NCI-H2196 treated with DMSO at 0.1 percent for 48 hours (cell line): Measurements from ENCODE around the gene NINJ1.
"Not testable (repeated sequence)": the region's sequence is repeated elsewhere in the genome, so short reads cannot be mapped to it uniquely, and the experiment has no call there.

ENCODE experiments used
- DNase-seq: peaks from one replicate; lab custom pipeline; 2025; ENCODE audit not compliant: unreplicated experiment; lab: John Stamatoyannopoulos, UW

The NINJ1 gene

DNA sequence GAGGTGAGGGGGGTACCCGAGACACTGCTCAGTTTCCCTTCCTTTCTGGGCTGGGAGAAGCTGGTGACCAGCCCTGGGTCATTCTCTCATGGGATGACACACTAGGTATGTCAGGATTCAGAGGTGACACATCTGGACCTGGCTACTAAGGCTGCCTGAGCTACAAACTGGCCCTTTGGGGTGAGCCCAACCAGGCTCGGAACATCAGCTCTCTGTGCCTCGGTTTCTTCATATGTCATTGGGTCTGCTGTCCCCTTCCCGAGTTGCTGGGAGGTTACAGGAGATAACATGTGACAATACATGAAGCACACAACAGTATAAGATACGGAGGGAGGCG is 26.3 kb downstream of the NINJ1 start:
- no peak for DNase-seq

DNA sequence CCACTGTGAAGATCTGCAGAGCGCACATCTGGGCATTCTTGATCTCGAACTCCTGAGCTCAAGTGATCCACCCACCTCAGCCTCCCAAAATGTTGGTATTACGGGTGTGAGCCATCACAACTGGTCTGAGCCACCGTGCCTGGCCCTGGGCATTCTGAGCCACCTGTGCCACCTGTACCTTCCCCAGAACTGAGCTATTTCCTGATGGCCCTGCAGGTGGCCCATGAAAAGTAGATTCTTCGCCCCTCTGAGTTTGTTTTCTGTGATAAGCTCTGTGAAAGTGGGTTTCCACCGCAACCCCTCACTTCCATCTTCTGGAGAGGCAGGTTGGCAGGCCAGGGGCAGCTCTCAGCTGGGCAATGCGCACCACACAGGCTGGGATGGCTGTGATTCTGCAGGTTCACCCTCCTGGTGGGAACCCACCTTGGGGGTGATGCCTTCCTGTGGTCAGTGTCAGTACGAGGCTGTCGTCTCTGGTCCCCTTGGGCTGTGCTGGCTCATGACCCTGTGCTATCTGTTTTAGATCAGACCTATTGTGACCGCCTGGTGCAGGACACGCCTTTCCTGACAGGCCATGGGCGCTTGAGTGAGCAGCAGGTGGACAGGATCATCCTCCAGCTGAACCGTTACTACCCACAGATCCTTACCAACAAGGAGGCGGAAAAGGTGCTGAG is 26.8 kb downstream of the NINJ1 start:
- no peak for DNase-seq

DNA sequence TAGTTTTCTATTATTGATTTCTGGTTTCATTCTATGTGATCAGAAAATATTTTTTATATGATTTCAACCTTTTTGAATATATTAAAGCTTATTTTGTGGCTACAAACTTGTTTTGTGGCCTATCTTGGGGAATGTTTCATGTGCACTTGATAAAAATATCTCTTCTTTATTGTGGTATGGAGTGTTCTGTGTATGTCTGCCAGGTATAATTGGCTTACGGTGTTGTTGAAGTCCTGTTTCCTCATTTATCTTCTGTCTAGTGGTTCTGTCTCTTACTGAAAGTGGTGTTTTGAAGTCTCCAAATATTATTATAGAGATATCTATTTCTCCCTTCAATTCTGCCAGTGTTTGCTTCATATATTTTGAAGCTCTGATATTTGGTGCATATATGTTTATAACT is 28.4 kb downstream of the NINJ1 start:
- DNase-seq = no peak

DNA sequence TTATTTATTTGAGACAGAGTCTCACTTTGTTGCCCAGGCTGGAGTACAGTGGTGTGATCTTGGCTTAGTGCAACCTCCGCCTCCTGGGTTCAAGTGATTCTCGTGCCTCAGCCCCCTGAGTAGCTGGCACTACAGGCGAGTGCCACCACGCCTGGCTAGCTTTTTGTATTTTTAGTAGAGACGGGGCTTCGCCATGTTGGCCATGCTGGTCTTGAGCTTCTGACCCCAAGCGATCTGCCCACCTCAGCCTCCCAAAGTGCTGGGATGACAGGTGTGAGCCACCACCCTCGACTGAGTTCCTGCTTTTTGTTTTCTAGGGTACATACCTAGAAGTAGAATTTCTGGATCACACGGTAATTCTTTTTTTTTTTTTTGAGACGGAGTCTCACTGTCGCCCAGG is 33.0 kb downstream of the NINJ1 start:
- DNase-seq = not testable (repeated sequence)

DNA sequence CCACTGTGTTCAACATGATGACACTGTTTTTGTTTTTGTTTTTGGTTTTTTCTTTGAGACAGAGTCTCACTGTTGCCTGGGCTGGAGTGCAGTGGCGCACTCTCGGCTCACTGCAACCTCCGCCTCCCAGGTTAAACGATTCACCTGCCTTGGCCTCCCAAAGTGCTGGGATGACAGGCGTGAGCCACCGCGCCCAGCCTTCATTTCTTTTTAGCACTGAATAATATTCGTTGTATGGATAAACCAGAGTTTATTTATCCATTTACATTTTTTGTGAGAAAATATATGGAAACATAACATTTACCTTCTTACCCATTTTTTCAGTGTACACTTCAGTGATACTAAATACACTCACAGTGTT is 33.8 kb downstream of the NINJ1 start:
- no peak for DNase-seq

DNA sequence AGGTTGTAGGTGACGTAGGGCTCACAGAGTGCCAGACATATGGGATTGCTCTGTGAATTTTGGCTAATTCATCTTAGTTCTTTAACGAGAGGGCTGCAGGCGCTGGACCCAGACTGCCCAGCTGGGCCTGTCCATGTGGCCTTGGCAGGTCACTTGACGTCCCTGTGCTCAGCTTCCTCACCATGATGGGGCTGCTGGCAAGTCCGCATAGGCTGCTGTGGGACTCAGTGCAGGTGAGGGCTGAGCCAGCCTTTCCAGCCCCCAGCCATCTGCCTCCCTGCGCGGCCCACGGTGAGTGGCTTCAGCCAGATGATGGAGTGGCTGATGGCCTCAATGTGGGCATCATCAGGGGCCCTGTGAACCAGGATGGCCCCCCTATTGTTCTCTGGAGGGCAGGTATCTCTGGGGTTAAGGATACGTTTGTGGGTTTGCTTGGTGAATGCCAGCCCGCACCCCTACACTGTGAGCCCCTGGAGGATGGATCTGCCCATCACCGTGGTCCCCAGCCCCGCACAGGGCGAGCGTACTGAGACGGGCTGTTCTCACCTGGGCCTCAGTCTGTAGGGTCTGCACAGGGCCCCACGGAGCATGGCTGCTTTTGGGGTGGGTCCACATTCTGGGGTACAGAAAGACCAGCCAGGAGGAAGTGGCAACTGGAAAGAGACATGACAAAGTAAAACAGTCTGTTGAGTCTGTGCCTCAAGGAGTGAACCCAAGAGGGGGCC is 34.3 kb downstream of the NINJ1 start:
- no peak for DNase-seq

DNA sequence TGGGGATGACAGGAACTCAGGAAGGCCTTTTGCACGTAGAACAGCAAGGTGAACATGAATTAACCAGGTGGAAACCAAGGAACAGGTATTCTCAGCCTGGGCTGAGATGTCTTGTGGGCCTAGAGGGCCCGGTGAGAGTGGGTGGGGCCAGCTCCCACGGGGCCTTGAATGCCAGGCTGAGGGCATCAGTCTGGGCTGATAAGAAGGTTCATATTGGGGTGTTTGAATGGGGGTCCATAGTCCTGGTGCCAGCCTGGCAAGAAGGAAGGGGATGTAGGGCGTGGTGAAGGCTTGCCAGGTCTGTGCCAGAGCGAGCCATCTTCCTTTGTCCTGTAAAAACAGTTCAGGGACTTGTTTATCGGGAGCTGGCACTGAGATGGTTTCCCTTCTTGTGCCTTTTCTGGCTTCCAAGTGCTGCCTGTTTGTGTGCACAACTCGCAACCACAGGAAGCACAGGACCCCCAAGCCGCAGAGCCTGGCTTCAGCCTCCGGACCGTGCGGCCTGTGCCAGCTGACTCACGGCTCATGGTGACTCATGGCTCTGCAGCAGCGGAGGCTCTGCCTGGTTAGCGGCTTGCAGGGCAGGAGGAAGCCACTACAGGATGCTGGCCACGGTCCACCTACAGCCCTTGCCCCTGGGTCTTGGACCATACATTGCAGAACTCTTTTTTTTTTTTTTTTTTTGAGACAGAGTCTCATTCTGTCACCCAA is 35.7 kb downstream of the NINJ1 start:
- DNase-seq = peak; percentile 53

DNA sequence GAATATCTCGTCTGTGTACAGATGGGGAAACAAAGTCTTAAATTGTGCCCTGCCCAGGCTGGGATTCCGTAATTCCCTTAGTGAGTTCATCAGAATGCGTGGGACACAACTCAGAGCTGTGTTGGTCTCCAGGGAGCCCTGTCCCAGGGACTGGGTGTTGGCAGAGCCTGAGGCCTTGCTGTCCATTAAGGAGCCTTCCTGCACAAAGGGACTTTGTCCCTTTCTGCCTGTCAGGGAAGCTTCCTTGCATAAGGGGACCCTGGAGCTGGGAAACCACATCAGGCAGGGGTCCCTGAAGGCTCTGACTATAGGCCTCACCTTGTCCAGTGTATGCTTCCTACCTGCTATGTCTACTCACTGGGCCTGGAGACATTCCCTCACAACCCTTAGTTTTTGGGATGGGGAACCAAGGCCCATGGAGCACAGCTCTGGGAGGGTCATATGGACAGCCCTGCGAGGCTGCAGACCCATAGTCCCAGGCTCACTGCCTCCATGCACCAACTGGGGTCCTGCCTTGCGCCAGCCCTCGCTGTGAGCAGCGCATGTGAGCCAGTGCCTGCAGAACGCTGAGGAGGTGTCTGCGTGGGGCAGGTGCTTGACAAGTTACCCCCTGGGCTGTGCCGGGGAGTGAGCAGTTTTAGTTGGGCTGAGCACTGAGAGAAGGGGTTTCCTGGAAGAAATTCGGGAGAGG is 36.4 kb downstream of the NINJ1 start:
- DNase-seq = no peak

DNA sequence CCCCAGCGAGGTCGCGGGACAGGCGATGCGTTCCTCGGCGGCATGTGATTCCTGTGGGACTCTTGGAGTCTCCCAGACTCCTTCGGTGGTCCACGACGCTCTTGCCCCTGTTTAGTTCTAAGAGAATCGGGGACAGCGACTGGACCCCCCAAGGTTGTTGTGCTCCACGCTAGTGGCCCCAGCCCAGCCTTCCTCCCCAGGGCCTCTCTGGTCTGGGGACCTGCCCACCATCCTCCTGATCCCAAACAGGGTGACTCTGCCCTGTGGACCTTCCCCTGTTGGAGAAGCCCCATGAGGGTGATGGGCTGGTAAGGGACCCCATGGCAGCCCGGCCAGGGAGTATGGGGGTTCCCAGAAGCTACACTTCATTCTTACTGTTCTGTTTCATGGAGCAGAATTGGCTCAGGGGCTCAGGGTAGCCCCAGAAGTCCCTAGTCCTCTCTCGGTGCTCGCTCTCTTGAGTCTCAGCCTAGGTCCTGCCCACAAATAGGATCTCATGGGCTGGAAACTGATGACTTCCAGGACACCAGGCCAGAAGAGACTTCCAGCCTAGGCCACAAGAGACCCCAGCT is 37.2 kb downstream of the NINJ1 start:
- no peak for DNase-seq

DNA sequence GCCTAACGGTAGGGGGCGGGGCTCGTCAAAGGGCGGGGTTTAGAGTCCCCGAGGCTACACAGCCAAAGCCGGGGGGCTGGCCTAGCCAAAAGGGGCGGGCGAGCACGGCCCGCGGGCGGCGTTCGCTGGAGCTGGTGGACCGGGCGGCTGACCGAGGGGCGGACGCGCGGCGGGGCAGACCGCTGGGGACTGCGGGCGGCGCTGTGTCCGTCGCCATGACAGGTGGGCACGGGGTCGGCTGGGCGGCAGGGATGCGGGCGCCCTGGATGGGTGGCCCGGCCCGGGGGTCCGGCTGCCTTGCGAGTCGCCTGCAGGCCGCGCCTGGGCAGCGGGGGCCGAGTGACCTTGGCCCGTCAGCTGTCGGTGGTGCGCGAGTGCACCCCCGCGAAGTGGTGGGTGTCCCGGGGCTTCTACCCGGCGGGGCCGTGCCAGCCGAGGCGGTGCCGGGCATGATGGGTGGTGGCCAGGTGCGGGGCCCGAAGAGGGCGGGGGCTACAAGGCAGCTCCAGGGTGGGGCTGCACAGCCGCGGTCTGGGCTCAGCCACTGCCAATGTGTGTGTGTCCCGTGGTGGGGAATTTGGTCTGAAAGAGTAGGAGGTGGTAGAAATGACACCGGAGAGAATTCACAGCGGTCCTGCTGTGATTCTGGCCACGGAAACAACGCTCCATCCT is 37.8 kb downstream of the NINJ1 start, which contains the start of gene CARD19:
CARD19 (plus strand) TSS at position 87 of the 672 bp plus-strand sequence; CDS start at position 216, 129 bp downstream.
- no peak for DNase-seq

DNA sequence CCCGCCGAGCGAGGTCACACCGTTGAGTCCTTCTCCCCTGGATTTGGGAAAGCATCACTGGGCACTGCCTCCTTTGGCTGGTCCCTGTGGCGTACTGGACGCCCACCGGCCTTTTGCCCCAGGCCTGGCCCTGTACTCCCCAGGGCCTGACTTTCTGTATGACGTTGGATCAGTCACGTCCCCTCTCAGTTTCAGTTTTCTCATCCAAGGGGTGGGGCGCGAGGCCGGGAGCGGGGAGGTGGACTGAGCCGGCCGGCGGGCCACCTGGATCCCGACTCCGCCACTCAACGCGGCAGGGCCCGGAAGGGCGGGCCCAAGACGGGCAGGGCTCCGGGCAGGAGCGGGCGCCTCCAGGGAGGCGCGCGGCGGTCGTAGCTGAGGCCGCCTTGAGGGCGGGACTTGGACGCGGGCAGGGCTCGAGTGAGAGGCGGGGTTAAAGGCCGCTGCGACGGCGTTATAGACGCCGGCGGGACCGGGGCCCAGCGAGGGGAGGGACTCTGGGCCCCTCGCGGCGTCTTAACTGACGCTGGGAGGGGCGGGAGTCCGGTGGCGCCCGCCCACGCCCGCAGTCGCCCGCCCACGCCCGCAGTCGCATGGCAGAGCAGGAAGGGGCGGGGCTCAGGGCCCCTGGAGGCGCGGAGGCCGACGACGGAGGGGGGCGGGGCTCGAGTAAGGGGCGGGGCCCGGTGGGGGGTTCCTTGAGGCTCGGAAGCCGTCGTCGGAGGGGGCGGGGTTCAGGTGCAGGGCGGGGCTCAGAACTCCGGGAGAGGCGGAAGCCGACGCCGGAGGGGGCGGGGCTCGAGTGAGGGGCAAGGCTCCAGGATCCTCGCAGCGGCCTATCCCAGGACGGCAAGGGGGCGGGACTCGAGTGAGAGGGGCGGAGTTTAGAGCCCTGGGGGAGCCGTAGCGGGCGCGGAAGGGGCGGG is 38.6 kb downstream of the NINJ1 start:
- DNase-seq = peak; percentile 99

DNA sequence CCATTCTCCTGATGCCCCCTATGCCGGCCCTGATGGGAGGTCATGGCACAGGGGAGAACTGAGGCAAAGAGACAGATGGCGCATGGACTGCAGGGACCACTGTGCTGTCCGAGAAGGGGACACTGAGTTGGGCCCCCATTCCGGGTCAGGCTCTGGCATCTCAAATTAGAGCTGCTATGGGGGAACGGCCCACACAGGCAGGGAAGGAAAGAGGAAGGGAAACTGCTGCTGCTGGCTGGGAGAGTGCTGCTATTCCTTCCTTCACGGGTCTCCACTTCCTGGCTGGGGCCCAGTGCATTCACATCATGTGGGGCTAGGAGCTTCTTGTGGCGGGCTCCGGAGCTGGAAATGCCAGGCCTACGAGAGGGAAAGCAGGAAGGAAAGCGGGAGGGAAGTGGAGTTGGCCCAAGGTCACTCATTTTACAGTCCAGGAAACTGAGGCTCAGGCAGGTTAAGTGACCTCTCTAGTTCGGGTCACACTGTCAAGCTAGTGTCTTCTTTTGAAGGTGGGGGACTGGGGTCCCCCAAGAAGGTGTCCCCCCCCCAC is 39.3 kb downstream of the NINJ1 start:
- DNase-seq = no peak

DNA sequence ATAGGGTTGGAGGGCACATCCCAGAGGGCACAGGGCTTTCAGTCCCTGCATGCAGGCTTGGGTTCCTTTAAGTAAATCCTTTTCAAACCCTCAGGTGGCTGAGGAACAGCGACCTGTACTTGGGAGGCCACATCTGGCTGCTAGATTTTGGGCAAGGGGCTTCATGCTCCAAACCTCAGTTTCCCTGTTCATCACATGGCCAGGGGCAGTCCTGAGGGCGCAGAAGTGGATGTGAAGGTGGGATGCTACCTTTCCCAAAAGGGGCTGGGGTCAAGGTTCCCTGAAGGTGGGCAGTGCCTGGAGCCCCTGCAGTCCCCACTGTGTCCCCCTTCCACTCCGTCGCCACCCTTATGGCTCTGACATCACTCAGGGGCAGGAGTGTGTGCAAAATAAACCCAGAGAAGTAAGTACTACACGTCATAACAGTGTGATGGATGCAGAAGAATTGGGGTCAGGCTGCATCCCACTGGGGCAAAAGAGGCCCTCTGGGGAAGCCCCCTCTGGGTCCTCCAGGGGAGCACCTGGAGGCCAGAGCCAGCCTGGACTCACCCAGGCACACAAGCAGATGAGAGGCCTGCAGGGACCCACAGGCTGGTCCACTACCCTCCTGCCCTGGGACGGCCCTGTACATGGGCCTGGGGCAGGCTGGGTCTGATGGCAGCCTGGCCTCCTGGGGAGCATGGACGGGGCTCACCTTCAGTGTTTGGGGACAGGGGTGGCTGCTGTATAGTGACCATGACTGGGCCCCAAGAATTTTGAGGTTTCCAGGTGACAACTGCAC is 40.0 kb downstream of the NINJ1 start:
- no peak for DNase-seq

DNA sequence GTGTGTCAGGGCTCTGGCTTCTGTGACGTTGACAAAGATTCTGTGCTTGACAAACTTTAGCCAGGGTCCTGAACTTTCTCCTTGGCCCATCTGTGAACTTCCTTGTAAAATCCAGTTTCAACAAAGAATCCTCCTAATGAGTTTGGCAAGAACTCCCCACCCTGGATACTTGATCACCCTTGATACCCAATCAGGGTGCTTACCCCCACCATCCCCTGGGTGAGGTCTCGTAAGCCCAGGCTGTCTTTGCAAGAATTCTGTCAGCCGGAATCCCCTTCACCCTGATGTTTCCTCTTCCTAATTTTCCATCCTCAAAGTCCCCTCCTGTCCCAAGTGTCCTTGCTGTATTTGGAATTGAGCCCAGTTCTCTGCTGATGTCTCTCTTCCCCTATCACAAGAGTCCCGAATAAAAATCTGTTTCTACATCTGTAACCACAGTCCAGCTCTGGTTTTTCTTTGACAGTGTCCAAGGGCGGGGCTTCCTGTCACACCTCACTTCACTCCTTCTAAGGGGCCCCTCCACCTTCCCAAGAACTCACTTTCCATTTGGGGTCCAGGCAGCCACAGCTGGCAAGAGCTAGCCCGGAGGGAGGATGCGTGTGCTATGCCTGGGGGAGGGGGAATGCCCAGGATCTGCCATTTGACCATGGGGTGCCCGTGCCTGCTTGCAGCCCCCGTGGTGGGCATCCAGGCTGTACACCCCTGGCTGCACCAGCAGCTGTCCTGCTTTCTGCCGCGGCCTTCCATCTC is 40.7 kb downstream of the NINJ1 start:
- no peak for DNase-seq

DNA sequence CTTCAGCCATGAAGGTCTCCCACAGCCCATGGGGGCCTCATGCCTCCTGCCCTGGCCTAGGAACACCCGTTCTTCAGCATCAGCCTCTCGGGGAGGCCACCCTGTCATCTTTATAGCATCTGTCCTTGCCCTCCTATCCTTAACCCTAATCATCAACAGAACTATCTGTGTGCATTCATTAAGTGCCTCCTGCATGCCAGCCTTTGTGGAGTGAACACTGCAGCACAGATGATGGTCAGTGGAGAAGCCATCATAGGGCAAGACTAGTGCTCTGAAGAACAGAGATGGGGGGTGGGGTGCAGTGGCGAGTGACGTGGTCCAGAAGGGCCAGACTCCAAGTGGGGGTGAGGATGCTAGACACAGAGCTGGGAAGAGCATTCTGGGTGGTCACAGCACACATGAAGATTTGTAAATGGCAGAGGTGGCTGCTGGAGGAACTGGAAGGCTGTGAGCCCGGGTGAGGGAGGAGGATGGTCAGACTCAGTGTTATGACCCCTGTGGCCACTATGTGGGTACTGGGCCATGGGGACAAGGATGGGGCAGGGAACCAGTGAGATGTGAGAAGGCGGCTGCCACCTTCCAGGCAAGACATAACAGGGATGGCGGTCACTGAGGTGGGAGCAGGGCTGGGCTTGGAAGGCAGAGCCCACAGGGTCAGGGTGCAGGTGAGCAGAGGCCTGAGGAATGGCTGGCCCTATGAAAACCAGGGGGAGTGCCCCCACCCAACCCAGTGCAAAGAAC is 41.6 kb downstream of the NINJ1 start:
- DNase-seq = no peak

DNA sequence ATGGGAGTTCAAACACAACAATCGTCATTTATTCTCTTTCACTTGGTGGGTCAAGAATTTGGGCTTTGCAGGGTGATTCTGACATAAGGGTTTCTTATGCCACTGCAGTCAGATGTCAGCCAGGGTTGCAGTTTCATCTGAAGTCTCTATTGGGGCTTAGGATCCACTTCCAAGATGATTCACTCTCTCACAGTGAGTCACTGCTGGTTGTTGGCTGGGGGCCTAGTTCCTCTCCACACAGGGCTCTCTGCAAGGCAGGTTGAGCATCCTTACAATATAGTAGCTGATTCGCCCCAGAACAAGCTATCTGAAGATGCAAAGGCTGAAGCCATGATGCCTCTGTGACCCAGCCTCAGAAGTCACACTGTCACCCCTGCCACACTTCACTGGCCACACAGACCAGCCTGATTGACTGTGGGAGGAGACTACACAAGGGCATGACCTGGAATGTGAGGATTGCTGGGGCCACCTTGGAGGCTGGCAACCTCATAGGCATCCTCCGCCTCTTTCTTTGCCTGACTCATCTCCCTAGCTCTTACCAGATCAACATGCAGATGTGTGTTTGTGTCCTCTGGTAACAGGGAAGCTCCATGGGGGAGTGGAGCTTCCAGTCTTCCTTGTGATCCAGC is 42.5 kb downstream of the NINJ1 start:
- DNase-seq = no peak

DNA sequence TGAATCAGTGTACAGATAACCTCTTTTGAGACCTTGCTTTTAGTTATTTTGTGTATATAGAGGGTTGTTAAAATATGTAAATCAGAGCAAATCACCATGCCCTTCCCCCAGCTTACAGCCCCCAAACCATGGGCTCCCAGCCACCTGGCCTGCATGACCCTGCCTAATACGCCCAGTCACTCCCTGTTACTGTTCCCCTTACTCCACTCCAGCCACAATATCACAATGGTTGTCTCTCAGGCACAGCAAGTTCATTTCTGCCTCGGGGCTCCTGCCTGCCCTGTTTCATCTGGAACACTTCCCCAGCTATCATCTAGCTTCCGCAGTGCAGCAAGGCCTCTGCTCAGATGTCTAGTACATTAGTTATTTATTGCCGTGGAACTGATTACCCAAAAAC is 43.0 kb downstream of the NINJ1 start:
- DNase-seq = no peak
